Measurements from ENCODE around the gene GALNT16.

GALNT16 gene

DNA sequence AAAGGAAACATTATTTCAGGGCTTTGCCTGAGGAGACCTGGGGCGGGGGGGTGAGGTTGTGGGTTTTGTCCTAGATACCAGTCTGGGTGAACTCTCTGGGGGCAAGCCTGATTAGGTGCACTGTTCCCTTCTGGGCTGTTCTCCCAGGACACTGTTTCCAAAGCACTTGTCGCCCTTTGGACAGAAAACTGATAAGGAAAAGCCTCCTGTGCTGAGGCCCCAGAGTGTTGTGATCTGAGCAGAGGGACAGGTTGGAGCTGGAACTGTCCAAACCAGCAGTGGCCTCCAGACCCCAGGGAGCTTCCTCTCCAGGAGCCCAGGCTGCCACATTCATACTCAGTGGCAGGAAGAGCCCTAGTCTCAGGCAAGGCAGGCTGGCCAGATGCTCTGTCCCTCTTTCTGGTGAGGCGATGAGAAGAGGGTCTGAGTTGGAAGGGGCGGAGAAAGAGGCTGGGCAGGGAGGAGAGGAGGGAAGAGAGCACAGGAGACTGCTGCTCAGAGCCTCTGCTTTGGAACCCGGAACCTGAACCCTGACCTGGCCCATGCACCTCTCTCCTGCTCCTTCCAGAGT lies 1.9 kb downstream of the GALNT16 start:
- H3K9ac ChIP-seq (ENCODE audit: low read length), result peak overlapping the region; percentile 47
- no peaks in the 10 kb centered on the region for H3K36me3 ChIP-seq (ENCODE audit: control insufficient read depth, insufficient read depth, low read length)
- no peak overlapping the region for H3K4me3 ChIP-seq (ENCODE audit: low read length)
- H3K9me3 ChIP-seq (ENCODE audit: control insufficient read depth, low read length), result no peaks in the 10 kb centered on the region
- peaks cover 15% of the 10 kb centered on the region for H3K4me1 ChIP-seq (ENCODE audit: control insufficient read depth, insufficient read depth, low read length)
- H3K27me3 ChIP-seq (ENCODE audit: control insufficient read depth, insufficient read depth, low read length), result peaks cover 58% of the 10 kb centered on the region

DNA sequence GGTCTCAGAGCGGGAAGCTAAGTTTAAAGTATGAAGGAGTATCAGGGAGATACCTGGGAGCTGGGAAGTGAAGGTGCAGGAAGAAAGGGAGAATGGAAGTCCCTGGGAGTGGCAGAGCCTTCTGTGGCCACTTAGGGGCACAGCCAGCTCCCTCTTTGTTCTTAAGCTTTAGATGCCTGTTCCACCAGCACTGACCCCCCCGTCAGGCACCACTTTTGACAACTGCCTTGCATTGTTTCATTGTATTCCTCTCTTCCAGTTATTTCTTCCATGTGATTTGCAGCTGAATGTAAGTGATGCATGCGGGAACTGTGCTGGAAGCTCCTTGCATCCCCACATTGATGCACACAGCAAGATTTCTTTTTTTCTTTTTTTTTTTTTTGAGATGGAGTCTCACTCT lies 2.6 kb downstream of the GALNT16 start:
- H3K4me1 ChIP-seq (ENCODE audit: control insufficient read depth, insufficient read depth, low read length), result peaks cover 15% of the 10 kb centered on the region
- no peaks in the 10 kb centered on the region for H3K36me3 ChIP-seq (ENCODE audit: control insufficient read depth, insufficient read depth, low read length)
- no peaks in the 10 kb centered on the region for H3K9me3 ChIP-seq (ENCODE audit: control insufficient read depth, low read length)
- peaks cover 57% of the 10 kb centered on the region for H3K27me3 ChIP-seq (ENCODE audit: control insufficient read depth, insufficient read depth, low read length)
- no peak overlapping the region for H3K4me3 ChIP-seq (ENCODE audit: low read length)
- H3K9ac ChIP-seq (ENCODE audit: low read length), result no peak overlapping the region

DNA sequence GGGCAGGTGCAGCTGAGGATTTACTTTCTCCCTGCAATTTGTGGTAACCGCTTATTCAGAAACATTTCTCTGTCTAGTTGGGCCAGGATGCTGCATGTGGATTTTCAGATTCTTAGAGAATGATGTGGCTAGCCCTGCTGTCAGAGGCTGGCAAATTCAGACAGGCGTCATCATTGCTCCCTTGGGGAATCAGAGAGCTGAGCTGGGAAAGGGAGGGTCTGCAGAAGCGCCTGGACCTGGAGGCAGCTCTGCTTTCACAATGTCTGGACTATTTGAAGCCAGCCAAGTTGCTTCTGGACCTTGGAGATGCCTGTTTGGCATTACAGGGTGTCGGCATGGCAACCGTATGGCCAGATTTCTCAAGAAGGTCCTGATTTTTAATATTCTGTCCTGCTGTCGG lies 3.4 kb downstream of the GALNT16 start:
- H3K36me3 ChIP-seq (ENCODE audit: control insufficient read depth, insufficient read depth, low read length), result no peaks in the 10 kb centered on the region
- peaks cover 15% of the 10 kb centered on the region for H3K4me1 ChIP-seq (ENCODE audit: control insufficient read depth, insufficient read depth, low read length)
- peaks cover 50% of the 10 kb centered on the region for H3K27me3 ChIP-seq (ENCODE audit: control insufficient read depth, insufficient read depth, low read length)
- no peak overlapping the region for H3K4me3 ChIP-seq (ENCODE audit: low read length)
- no peaks in the 10 kb centered on the region for H3K9me3 ChIP-seq (ENCODE audit: control insufficient read depth, low read length)
- H3K9ac ChIP-seq (ENCODE audit: low read length), result no peak overlapping the region

DNA sequence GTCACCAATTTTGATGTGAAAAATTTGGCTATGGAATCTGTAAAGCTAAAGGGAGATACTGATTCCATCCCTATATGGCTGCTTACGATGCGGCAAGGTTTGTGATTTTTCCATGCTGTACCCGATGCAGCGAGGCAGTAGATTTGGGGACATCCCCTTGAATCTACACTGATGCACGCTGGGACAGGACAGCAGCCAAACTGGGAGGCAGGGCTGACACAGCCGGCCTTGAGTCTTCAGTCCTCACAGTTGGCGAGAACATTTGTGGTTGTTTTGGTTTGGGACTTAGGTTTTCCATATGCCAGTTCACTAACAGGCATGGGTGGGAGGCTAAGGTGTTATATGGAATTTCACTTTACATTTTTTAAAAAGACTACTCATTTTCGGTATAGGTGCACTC lies 3.8 kb downstream of the GALNT16 start:
- Histone ChIP-seq H3K27me3 (ENCODE audit: control insufficient read depth, insufficient read depth, low read length) (peaks cover 46% of the 10 kb centered on the region), H3K9ac (ENCODE audit: low read length) (no peak overlapping the region), H3K4me3 (ENCODE audit: low read length) (no peak overlapping the region), H3K4me1 (ENCODE audit: control insufficient read depth, insufficient read depth, low read length) (peaks cover 15% of the 10 kb centered on the region), H3K36me3 (ENCODE audit: control insufficient read depth, insufficient read depth, low read length) (no peaks in the 10 kb centered on the region), H3K9me3 (ENCODE audit: control insufficient read depth, low read length) (no peaks in the 10 kb centered on the region)

DNA sequence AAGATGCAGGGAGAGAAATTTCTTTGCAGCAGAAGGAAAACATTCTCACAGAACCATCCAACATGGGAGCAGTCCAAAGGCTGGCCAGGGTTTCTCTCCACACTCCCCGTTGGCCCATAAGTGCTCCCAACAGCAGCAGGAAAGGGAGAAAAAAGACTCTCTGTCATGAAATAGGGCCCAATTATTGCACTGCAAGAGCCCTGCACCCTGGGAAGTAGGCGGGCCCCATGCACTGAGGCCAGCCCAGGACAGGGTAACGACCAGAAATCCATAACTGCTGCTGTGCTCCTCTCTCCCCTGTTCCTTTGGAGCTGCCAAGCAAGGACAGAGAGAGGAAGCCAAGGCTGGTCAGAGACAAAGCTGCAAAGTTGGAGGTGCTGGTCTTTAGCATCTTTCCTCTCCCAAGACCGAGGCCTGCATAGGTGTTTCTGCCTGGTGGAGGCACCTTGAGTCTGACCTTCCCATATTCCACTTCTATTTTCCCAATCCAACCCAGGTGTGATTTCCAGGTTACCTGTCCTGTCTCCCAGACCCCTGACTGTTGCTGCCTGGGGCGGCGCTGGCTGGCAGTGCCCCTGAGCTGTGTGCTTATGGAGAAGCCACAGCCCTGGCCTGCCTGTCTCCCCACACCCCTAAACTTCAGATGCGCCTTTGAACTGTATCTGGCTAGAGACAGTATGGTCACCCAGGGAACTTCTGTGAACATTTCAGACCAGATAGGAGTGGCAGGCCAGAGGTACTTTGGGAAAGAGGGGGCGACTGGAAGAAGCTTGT lies 6.8 kb downstream of the GALNT16 start:
- H3K36me3 ChIP-seq (ENCODE audit: control insufficient read depth, insufficient read depth, low read length), result no peaks in the 10 kb centered on the region
- H3K27me3 ChIP-seq (ENCODE audit: control insufficient read depth, insufficient read depth, low read length), result peaks cover 19% of the 10 kb centered on the region
- no peak overlapping the region for H3K4me3 ChIP-seq (ENCODE audit: low read length)
- peaks cover under 1% of the 10 kb centered on the region for H3K4me1 ChIP-seq (ENCODE audit: control insufficient read depth, insufficient read depth, low read length)
- H3K9ac ChIP-seq (ENCODE audit: low read length), result no peak overlapping the region
- no peaks in the 10 kb centered on the region for H3K9me3 ChIP-seq (ENCODE audit: control insufficient read depth, low read length)

DNA sequence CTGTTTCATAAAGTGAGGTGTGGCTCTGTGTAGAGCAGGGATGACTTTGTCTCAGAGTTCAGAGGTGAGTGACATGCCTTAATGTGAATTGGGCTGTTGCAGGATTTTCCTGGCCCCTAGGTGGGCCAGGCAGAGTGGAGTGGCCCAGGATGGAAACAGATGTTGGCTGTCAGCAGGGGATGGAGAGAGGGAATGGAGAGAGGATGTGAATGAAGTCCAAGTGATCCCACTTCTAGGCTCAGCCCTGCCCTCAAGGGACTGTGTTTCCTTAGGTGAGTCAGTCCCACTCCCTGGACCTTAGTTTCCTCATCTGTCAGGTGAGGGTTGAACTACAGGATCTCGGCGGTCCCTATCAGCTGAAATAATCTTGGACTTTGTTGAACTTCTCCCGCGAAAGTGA lies 7.5 kb downstream of the GALNT16 start:
- Histone ChIP-seq H3K27me3 (ENCODE audit: control insufficient read depth, insufficient read depth, low read length) (peaks cover 11% of the 10 kb centered on the region), H3K4me3 (ENCODE audit: low read length) (no peak overlapping the region), H3K9ac (ENCODE audit: low read length) (no peak overlapping the region), H3K4me1 (ENCODE audit: control insufficient read depth, insufficient read depth, low read length) (no peaks in the 10 kb centered on the region), H3K9me3 (ENCODE audit: control insufficient read depth, low read length) (no peaks in the 10 kb centered on the region), H3K36me3 (ENCODE audit: control insufficient read depth, insufficient read depth, low read length) (no peaks in the 10 kb centered on the region)

DNA sequence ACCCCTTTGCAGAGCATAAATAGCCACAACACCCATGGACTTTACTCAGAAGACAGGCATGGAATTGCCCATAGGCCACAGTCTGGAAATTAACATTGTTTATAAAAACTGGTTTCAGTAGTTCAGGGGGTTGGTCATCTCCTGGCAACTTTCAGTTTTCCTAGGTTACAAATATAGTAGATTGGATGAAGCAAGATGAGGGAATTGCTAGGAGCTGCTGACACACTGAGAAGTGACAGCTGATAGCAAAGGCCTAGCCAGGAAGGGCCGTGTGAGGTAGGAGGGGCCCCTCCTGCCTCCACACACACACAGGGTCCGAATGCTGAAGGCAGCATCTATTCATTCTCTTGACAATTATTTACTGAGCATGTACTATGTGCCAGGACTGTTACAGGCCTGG lies 8.3 kb downstream of the GALNT16 start:
- H3K36me3 ChIP-seq (ENCODE audit: control insufficient read depth, insufficient read depth, low read length), result no peaks in the 10 kb centered on the region
- H3K9ac ChIP-seq (ENCODE audit: low read length), result no peak overlapping the region
- no peak overlapping the region for H3K4me3 ChIP-seq (ENCODE audit: low read length)
- H3K4me1 ChIP-seq (ENCODE audit: control insufficient read depth, insufficient read depth, low read length), result no peaks in the 10 kb centered on the region
- peaks cover 7% of the 10 kb centered on the region for H3K27me3 ChIP-seq (ENCODE audit: control insufficient read depth, insufficient read depth, low read length)
- no peaks in the 10 kb centered on the region for H3K9me3 ChIP-seq (ENCODE audit: control insufficient read depth, low read length)

DNA sequence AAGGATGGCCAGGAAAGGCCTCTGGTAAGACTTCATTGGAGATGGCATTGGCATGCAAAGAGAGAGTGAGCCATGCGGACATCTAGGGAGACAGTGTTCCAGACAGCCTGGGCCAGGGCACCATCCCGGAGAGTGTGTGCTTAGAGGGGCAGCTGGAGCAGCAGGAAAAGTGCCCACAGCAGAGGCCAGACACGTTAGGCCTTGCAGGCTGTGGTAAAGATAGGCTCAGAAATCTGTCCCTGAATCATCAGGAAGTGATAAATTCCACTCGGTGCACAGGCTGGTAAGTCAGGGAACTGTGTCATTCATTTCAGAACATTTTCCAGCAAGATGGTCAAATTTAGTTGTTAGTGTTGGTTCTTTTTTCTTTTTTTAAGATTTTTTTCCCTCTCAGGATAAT lies 8.8 kb downstream of the GALNT16 start:
- Histone ChIP-seq H3K36me3 (ENCODE audit: control insufficient read depth, insufficient read depth, low read length) (no peaks in the 10 kb centered on the region), H3K4me1 (ENCODE audit: control insufficient read depth, insufficient read depth, low read length) (no peaks in the 10 kb centered on the region), H3K9me3 (ENCODE audit: control insufficient read depth, low read length) (no peaks in the 10 kb centered on the region), H3K4me3 (ENCODE audit: low read length) (no peak overlapping the region), H3K9ac (ENCODE audit: low read length) (no peak overlapping the region), H3K27me3 (ENCODE audit: control insufficient read depth, insufficient read depth, low read length) (peaks cover 6% of the 10 kb centered on the region)

DNA sequence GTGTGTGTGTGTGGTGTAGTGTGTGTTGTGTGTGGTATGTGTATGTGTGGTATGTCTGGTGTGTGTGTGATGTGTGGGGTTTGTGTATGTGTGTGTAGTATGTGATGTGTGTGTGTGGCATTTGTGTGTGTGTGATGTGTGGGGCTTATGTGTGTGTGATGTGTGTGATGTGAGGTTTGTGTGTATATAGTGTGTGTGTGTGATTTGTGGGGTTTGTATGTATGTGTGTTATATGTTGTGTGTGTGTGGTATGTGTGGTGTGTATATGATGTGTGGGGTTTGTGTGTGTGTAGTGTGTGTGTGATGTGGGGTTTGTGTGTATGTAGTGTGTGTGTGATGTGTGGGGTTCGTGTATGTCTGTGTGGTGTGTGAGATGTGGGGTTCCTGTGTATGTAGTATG lies 9.4 kb downstream of the GALNT16 start:
- Histone ChIP-seq H3K27me3 (ENCODE audit: control insufficient read depth, insufficient read depth, low read length) (peaks cover 6% of the 10 kb centered on the region), H3K4me1 (ENCODE audit: control insufficient read depth, insufficient read depth, low read length) (no peaks in the 10 kb centered on the region), H3K9ac (ENCODE audit: low read length) (no peak overlapping the region), H3K9me3 (ENCODE audit: control insufficient read depth, low read length) (no peaks in the 10 kb centered on the region), H3K36me3 (ENCODE audit: control insufficient read depth, insufficient read depth, low read length) (no peaks in the 10 kb centered on the region), H3K4me3 (ENCODE audit: low read length) (no peak overlapping the region)

DNA sequence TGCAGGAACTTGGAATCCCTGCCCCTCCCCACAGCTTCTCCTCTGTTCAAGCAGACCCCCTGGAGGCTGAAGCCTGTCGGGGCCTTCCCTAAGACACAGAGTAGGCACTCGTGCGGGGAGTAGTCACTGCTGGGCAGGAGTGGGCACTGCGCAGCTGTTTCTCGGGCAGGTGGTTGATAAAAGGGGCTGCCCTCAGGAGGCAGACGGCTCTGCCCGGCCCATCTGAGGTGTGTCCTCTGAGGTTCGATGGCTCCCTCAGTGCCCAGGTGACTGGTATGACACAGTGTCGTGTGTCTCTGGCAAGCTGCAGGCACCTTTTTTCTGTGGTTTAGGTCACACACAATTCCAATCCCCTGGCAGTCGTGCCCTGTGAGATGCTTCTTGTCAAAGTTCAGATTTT lies 10.1 kb downstream of the GALNT16 start:
- peaks cover 6% of the 10 kb centered on the region for H3K27me3 ChIP-seq (ENCODE audit: control insufficient read depth, insufficient read depth, low read length)
- no peaks in the 10 kb centered on the region for H3K4me1 ChIP-seq (ENCODE audit: control insufficient read depth, insufficient read depth, low read length)

DNA sequence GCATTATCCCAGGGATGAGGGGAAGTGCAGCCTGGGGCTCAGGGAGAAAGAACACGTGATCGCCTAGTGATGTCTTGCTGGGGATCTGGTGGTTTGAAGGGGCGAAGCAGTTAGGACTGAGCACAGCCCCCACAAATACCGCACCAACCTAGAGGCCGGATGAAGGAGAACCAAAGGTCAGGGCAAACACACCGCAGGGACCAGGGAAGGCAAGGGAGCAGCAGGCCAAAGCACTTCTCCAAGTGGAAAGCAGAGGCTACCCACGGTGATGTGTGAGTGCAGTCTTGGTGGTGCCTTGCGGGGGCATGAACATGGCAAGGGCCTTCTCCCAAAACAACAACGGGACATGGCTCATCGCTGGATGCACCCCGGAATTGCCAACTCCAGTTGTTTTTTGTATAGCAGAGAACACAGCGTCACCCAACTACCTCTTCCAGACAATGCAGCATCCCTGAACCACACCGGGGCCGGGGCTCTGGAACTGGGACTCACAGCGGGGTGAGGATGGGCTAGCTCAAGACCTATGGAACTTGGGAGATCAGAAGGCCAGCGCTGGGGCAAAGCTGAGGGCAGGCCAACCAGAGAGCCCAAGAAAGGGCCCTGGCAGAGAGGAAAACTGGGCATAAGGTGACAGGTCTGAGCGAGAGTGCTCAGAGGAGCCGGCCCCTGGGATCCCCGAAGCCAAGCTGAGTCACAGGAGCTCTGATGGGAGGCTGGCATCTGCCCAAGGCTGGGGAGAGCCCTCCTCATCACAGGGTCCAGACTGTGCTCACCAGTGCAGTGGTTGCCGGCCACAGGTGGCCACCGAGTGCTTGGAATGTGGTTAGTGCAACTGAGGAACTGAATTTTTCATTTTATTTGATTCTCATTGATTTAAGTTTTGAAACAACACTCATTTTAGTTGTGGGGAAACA lies 11.1 kb downstream of the GALNT16 start:
- Histone ChIP-seq H3K9me3 (ENCODE audit: control insufficient read depth, low read length) (no peaks in the 10 kb centered on the region), H3K4me1 (ENCODE audit: control insufficient read depth, insufficient read depth, low read length) (no peaks in the 10 kb centered on the region), H3K9ac (ENCODE audit: low read length) (no peak overlapping the region), H3K27me3 (ENCODE audit: control insufficient read depth, insufficient read depth, low read length) (peaks cover 6% of the 10 kb centered on the region), H3K4me3 (ENCODE audit: low read length) (no peak overlapping the region), H3K36me3 (ENCODE audit: control insufficient read depth, insufficient read depth, low read length) (no peaks in the 10 kb centered on the region)

More for the DNA sequence above, 10.1 kb downstream of the GALNT16 start:
- Histone ChIP-seq H3K9me3 (ENCODE audit: control insufficient read depth, low read length) (no peaks in the 10 kb centered on the region), H3K36me3 (ENCODE audit: control insufficient read depth, insufficient read depth, low read length) (no peaks in the 10 kb centered on the region), H3K9ac (ENCODE audit: low read length) (no peak overlapping the region), H3K4me3 (ENCODE audit: low read length) (no peak overlapping the region)

DNA sequence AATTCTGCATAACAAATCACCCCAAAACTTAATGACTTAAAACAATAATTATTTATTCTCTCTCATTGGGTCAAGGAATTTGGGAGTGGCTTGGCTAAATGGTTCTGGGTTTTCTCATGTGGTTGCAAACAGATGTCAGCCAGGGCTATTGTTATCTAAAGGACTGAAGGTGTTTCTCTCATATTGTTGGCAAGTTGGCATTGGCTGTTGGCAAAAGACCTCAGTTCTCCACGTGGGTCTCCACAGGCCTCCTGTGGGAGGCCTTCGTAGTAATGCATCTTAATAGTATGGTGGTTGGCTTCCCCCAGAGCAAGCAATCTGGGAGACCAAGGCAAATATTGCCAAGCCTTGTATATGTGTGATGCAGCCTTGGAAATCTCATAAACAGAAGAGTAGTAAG lies 14.4 kb downstream of the GALNT16 start:
- Histone ChIP-seq H3K9me3 (ENCODE audit: control insufficient read depth, low read length) (no peaks in the 10 kb centered on the region), H3K36me3 (ENCODE audit: control insufficient read depth, insufficient read depth, low read length) (no peaks in the 10 kb centered on the region), H3K9ac (ENCODE audit: low read length) (no peak overlapping the region), H3K4me3 (ENCODE audit: low read length) (no peak overlapping the region), H3K27me3 (ENCODE audit: control insufficient read depth, insufficient read depth, low read length) (no peaks in the 10 kb centered on the region), H3K4me1 (ENCODE audit: control insufficient read depth, insufficient read depth, low read length) (no peaks in the 10 kb centered on the region)

Measured in mucosa of stomach (tissue), 1 donor.